Hepatocyte (in vitro differentiated cells): ENCODE data around the gene SLC20A1. TPM values are rescaled to one million over a fixed set of nuclear protein-coding genes. Genes with fewer than 3 reads are reported as not detected.

Source experiments
- DNase-seq: peaks from one replicate; pipeline ENCODE4 v3.0.0-alpha.2; 2016; ENCODE audit warnings: low spot score
- H2AFZ ChIP-seq: fragments of 200-600 bp; sonication (generic); 2 replicates; pipeline ENCODE4 v1.6.0; 2016; ENCODE audit warnings: antibody characterized with exemption, mild to moderate bottlenecking
- H3K27ac ChIP-seq: fragments of 200-600 bp; sonication (generic); 2 replicates; pipeline ENCODE4 v1.5.1; 2016; ENCODE audit warnings: mild to moderate bottlenecking
- H3K27me3 ChIP-seq: fragments of 200-600 bp; sonication (generic); 2 replicates; pipeline ENCODE4 v1.6.1; 2016
- H3K36me3 ChIP-seq: fragments of 200-600 bp; sonication (generic); replicated peaks from 2 replicates; pipeline ENCODE4 v1.5.1; 2016; ENCODE audit warnings: low read depth; ENCODE audit not compliant: insufficient read depth
- H3K4me1 ChIP-seq: fragments of 200-600 bp; sonication (generic); 2 replicates; pipeline ENCODE4 v1.5.1; 2016; ENCODE audit warnings: mild to moderate bottlenecking, moderate library complexity; ENCODE audit not compliant: insufficient read depth
- H3K4me2 ChIP-seq: fragments of 200-600 bp; sonication (generic); 2 replicates; pipeline ENCODE4 v1.6.0; 2016
- H3K4me3 ChIP-seq: fragments of 200-600 bp; sonication (generic); 2 replicates; pipeline ENCODE4 v1.5.1; 2016; ENCODE audit warnings: mild to moderate bottlenecking
- H3K79me2 ChIP-seq: fragments of 200-600 bp; sonication (generic); 2 replicates; pipeline ENCODE4 v1.6.0; 2017; ENCODE audit warnings: mild to moderate bottlenecking
- H3K9me2 ChIP-seq: fragments of 200-600 bp; sonication (generic); replicated peaks from 2 replicates; pipeline ENCODE4 v1.6.0; 2017; ENCODE audit warnings: mild to moderate bottlenecking; ENCODE audit not compliant: insufficient read depth
- H3K9me3 ChIP-seq: fragments of 200-600 bp; sonication (generic); 2 replicates; pipeline ENCODE4 v1.5.1; 2016; ENCODE audit warnings: low read depth, mild to moderate bottlenecking
- H4K20me1 ChIP-seq: fragments of 200-600 bp; sonication (generic); 2 replicates; pipeline ENCODE4 v1.6.0; 2016; ENCODE audit warnings: mild to moderate bottlenecking; ENCODE audit not compliant: insufficient read depth, poor library complexity, severe bottlenecking
- EZH2 ChIP-seq: fragments of 200-600 bp; sonication (generic); IDR thresholded peaks from 2 replicates; pipeline ENCODE4 v1.6.1; 2016; ENCODE audit warnings: antibody characterized with exemption, mild to moderate bottlenecking, borderline replicate concordance
- EZH2phosphoT487 ChIP-seq: fragments of 200-600 bp; sonication (generic); IDR thresholded peaks from one replicate; pipeline ENCODE4 v1.6.1; 2018; ENCODE audit warnings: antibody characterized with exemption, mild to moderate bottlenecking, low read depth, moderate library complexity; ENCODE audit not compliant: unreplicated experiment, severe bottlenecking
- WGBS: methylation state at CpG from one replicate; pipeline ENCODE4 v1.1.6; 2016; ENCODE audit warnings: low lambda C conversion rate; ENCODE audit errors: missing lambda C conversion rate; 5-methylcytosine and 5-hydroxymethylcytosine counted together
- polyA plus RNA-seq: library from polyadenylated mRNA; unstranded; fragments of >200 nt; fragmentation: Nextera tagmentation; extraction: Ambion mirVana; gene quantifications from 2 replicates; pipeline ENCODE4 v1.2.1, GENCODE V29; 2016
- total RNA-seq: library from RNA; depleted of rRNA; stranded (reverse); fragments of >200 nt; gene quantifications from 2 replicates; pipeline ENCODE4 v1.2.3, GENCODE V29; 2014
- TF ChIP-seq, protein P1 (sequence below): fragments of 200-600 bp; sonication (generic); IDR thresholded peaks from 2 replicates; pipeline ENCODE4 v1.5.1; 2016; ENCODE audit warnings: antibody characterized with exemption, mild to moderate bottlenecking; ENCODE audit not compliant: poor library complexity

Gene SLC20A1
- total and polyA plus RNA-seq, 2 experiments from 2014 or later, result 63.6 to 135 TPM

DNA sequence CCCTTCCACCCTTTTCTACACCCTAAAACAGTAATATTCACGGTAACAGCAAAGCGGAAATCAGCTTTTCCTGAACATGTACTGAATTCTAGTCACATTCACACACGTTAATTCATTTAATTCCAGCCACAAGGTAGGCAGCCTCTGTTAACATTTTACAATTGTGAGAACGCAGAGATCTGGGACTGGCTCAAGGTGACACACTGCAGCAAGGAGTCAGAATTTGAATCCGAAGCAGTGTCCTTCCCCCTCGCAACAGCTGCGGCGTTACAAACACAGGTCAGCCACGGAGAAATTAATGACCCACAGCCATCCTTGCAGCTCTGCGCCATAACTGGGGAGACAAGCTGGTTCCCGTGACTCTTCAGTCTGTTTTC lies 818 bp upstream of the SLC20A1 start:
- Histone ChIP-seq H2AFZ (peak overlapping the region; percentile 27), H3K27me3 (no peaks in the 10 kb centered on the region), H3K9me3 (no peaks in the 10 kb centered on the region), H3K4me1 (peaks cover 17% of the 10 kb centered on the region), H4K20me1 (peaks cover 16% of the 10 kb centered on the region), H3K27ac (peak overlapping the region; percentile 97), H3K36me3 (no peaks in the 10 kb centered on the region), H3K4me2 (peak overlapping the region; percentile 80), H3K79me2 (peaks cover 37% of the 10 kb centered on the region), H3K4me3 (peak overlapping the region; percentile 17), H3K9me2 (no peaks in the 10 kb centered on the region)
- TF ChIP-seq, protein P1, sequence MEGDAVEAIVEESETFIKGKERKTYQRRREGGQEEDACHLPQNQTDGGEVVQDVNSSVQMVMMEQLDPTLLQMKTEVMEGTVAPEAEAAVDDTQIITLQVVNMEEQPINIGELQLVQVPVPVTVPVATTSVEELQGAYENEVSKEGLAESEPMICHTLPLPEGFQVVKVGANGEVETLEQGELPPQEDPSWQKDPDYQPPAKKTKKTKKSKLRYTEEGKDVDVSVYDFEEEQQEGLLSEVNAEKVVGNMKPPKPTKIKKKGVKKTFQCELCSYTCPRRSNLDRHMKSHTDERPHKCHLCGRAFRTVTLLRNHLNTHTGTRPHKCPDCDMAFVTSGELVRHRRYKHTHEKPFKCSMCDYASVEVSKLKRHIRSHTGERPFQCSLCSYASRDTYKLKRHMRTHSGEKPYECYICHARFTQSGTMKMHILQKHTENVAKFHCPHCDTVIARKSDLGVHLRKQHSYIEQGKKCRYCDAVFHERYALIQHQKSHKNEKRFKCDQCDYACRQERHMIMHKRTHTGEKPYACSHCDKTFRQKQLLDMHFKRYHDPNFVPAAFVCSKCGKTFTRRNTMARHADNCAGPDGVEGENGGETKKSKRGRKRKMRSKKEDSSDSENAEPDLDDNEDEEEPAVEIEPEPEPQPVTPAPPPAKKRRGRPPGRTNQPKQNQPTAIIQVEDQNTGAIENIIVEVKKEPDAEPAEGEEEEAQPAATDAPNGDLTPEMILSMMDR, result no peak
- TF ChIP-seq EZH2phosphoT487 (no peak), EZH2 (no peak)
- DNase-seq, result no peak
- WGBS, result 6% methylated on average over 11 of the region's 11 CpGs

DNA sequence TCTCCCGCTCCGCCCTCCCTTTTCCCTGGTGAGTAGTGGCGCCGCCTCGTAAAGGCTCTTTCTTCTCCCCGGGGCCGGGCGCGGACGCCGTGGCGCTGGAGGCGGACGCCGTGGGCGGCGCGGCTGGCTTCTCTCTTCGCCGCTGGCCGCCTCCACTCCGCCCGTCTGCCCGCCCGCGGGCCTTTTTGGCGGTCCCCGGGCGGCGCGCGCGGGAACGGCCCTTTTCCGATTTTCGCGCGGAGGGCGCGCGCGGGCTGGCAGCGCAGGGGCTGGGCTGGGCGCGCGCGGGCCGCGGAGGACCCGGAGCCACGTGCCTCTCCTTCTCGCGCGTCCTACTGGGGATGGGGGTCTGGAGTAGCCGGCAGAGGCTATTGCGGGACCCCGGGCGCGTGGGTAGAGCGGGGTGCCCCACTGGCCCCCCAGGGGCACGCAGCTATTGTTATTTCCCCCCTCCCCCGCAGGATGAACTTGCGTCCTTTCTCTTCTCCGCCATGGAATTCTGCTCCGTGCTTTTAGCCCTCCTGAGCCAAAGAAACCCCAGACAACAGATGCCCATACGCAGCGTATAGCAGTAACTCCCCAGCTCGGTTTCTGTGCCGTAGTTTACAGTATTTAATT lies 472 bp downstream of the SLC20A1 start:
- no peak for DNase-seq
- WGBS, result 1% methylated on average over 43 of the region's 69 CpGs

GRCh38 chr2:112646791-112647689 lies 1.3 kb downstream of the SLC20A1 start:
- Histone ChIP-seq H4K20me1 (peaks cover 16% of the 10 kb centered on the region), H3K9me2 (no peaks in the 10 kb centered on the region)
- TF ChIP-seq, protein P1, result no peak
- no peak for TF ChIP-seq EZH2
- TF ChIP-seq EZH2phosphoT487, result no peak

More for the DNA sequence above, 472 bp downstream of the SLC20A1 start:
- H3K79me2 ChIP-seq, result peaks cover 49% of the 10 kb centered on the region
- peak overlapping the region; percentile 66 for H3K4me3 ChIP-seq
- H3K36me3 ChIP-seq, result no peaks in the 10 kb centered on the region
- H3K4me2 ChIP-seq, result peak overlapping the region; percentile 80
- peaks cover 16% of the 10 kb centered on the region for H4K20me1 ChIP-seq
- H3K4me1 ChIP-seq, result peaks cover 17% of the 10 kb centered on the region
- H3K9me3 ChIP-seq, result no peaks in the 10 kb centered on the region
- peak overlapping the region; percentile 43 for H2AFZ ChIP-seq
- peak overlapping the region; percentile 97 for H3K27ac ChIP-seq
- no peaks in the 10 kb centered on the region for H3K27me3 ChIP-seq
- no peaks in the 10 kb centered on the region for H3K9me2 ChIP-seq
- TF ChIP-seq EZH2phosphoT487, result no peak
- TF ChIP-seq EZH2, result no peak
- TF ChIP-seq, protein P1, result no peak

More at GRCh38 chr2:112646791-112647689, 1.3 kb downstream of the SLC20A1 start:
- DNase-seq, result no peak
- H3K27me3 ChIP-seq, result no peaks in the 10 kb centered on the region
- H2AFZ ChIP-seq, result peak overlapping the region; percentile 43
- H3K4me2 ChIP-seq, result peak overlapping the region; percentile 80
- no peaks in the 10 kb centered on the region for H3K9me3 ChIP-seq
- peaks cover 49% of the 10 kb centered on the region for H3K79me2 ChIP-seq
- peak overlapping the region; percentile 97 for H3K27ac ChIP-seq
- no peaks in the 10 kb centered on the region for H3K36me3 ChIP-seq
- peak overlapping the region; percentile 66 for H3K4me3 ChIP-seq
- 42% methylated on average over 20 of the region's 20 CpGs for WGBS
- H3K4me1 ChIP-seq, result peaks cover 17% of the 10 kb centered on the region
